ENCODE results near the gene REXO1. TPM values are rescaled to one million over a fixed set of nuclear protein-coding genes. Genes with fewer than 3 reads are reported as not detected.

The REXO1 gene
- total and polyA plus RNA-seq, 9 of the 15 experiments (the other 6 are each of a cell fraction or from before 2014, with no cell fraction given): 0.04 to 63.3 (median 15.8) TPM

- TF ChIP-seq TCF3 (CRISPR knock-in tag; IDR thresholded peaks at IDR 0.05) (no peak; the same call in 1 of the 2 replicates), ZNF668 (CRISPR knock-in tag; IDR thresholded peaks at IDR 0.05) (no peak), GABPB2 (CRISPR knock-in tag; conservative IDR thresholded peaks at IDR 0.05) (no peak), POLR2AphosphoS5 (IDR thresholded peaks at IDR 0.05; ENCODE audit: control insufficient read depth, insufficient read depth, low read depth, low read length) (0 out of 2 replicates have a peak, but pooled peaks have one; percentile 27), CBX8 (IDR thresholded peaks at IDR 0.05; ENCODE audit: borderline replicate concordance, extremely low read depth, low read depth, low read length, poor library complexity, severe bottlenecking) (no peak), FOXA1 (IDR thresholded peaks at IDR 0.05; ENCODE audit: borderline replicate concordance) (no peak), NFATC3 (IDR thresholded peaks at IDR 0.05) (no peak), TARDBP (IDR thresholded peaks at IDR 0.05) (no peak), CBFA2T2 (conservative IDR thresholded peaks at IDR 0.05) (no peak), ATF1 (CRISPR knock-in tag; IDR thresholded peaks at IDR 0.05) (no peak), ATF1 (tag; IDR thresholded peaks at IDR 0.05) (peak; percentile 43; the same call in 1 of the 2 replicates), RBM25 (IDR thresholded peaks at IDR 0.05; ENCODE audit: low read depth, low read length, severe bottlenecking) (no peak), MNT (conservative IDR thresholded peaks at IDR 0.05) (peak; percentile 39 to 74; a peak in 3 of 4 replicates), ARID3A (IDR thresholded peaks at IDR 0.05; ENCODE audit: borderline replicate concordance, low read depth, low read length) (no peak), ZNF239 (CRISPR knock-in tag; IDR thresholded peaks at IDR 0.05) (no peak), HEY1 (CRISPR knock-in tag; IDR thresholded peaks at IDR 0.05; ENCODE audit: borderline replicate concordance) (no peak), ZBTB8A (IDR thresholded peaks at IDR 0.05; ENCODE audit: partially characterized antibody) (no peak), SRSF9 (IDR thresholded peaks at IDR 0.05; ENCODE audit: borderline replicate concordance, low read depth, low read length) (no peak), HES1 (IDR thresholded peaks at IDR 0.05; ENCODE audit: low read depth) (no peak), ETV1 (tag; conservative IDR thresholded peaks at IDR 0.05; ENCODE audit: low read depth) (no peak), TEAD2 (tag; IDR thresholded peaks at IDR 0.05) (no peak), FOS (IDR thresholded peaks at IDR 0.05; ENCODE audit: extremely low read depth, insufficient read length) (no peak), CBFA2T3 (IDR thresholded peaks at IDR 0.05) (no peak), KLF13 (tag; IDR thresholded peaks at IDR 0.05; ENCODE audit: borderline replicate concordance, low read depth) (peak; percentile 27; the same call in 1 of the 2 replicates), POLR3A (IDR thresholded peaks at IDR 0.05; ENCODE audit: borderline replicate concordance, extremely low read depth, insufficient read depth, insufficient read length) (no peak), STAT5B (CRISPR knock-in tag; IDR thresholded peaks at IDR 0.05) (no peak)
These were observed 35.7 kb downstream of the REXO1 start (continued) for GRCh38 chr19:1812426-1813191.

All from K562 (cell line).